Mesenchymal stem cell (in vitro differentiated cells and primary cell): ENCODE results near the gene IPCEF1.
"Not testable (repeated sequence)": the region's sequence is repeated elsewhere in the genome, so short reads cannot be mapped to it uniquely, and the experiment has no call there.

Source experiments
- DNase-seq: peaks from one replicate; pipeline ENCODE4 v3.0.0-alpha.2; 2013
- H2AFZ ChIP-seq: one replicate; pipeline ENCODE4 v1.6.1; 2013; ENCODE audit warnings: low read depth, mild to moderate bottlenecking, control low read depth, inconsistent platforms, low read length, moderate library complexity
- H2AK5ac ChIP-seq: 2 replicates; pipeline ENCODE4 v1.6.1; 2013; ENCODE audit warnings: low read length, moderate library complexity, mild to moderate bottlenecking, inconsistent platforms; ENCODE audit not compliant: severe bottlenecking
- H2BK120ac ChIP-seq: one replicate; pipeline ENCODE4 v1.6.1; 2013; ENCODE audit warnings: low read depth, mild to moderate bottlenecking, inconsistent platforms, low read length, moderate library complexity
- H2BK12ac ChIP-seq, 2 experiments: one replicate each; pipeline ENCODE4 v1.6.1; 2013; ENCODE audit warnings: inconsistent platforms in 2 of 2, low read length in 2 of 2, mild to moderate bottlenecking in 2 of 2, moderate library complexity in 2 of 2, control low read depth in 1 of 2
- H2BK15ac ChIP-seq: one replicate; pipeline ENCODE4 v1.6.1; 2013; ENCODE audit warnings: mild to moderate bottlenecking, low read depth, inconsistent platforms; ENCODE audit not compliant: poor library complexity, severe bottlenecking
- H2BK5ac ChIP-seq: 2 replicates; pipeline ENCODE4 v1.6.1; 2013; ENCODE audit warnings: low read depth, mild to moderate bottlenecking, low read length, control low read depth, inconsistent platforms; ENCODE audit not compliant: poor library complexity, severe bottlenecking
- H3K14ac ChIP-seq, 2 experiments: one replicate each; pipeline ENCODE4 v1.6.1; 2013; ENCODE audit warnings: inconsistent platforms in 2 of 2, low read length in 2 of 2, control low read depth in 1 of 2, mild to moderate bottlenecking in 1 of 2, moderate library complexity in 1 of 2
- H3K18ac ChIP-seq, 2 experiments: one replicate each; pipeline ENCODE4 v1.6.1; 2013; ENCODE audit warnings: inconsistent platforms in 2 of 2, low read length in 2 of 2, control low read depth in 1 of 2, low read depth in 1 of 2, mild to moderate bottlenecking in 1 of 2
- H3K23ac ChIP-seq, 2 experiments: one replicate each; pipeline ENCODE4 v1.6.1; 2013; ENCODE audit warnings: inconsistent platforms in 2 of 2, low read length in 2 of 2, mild to moderate bottlenecking in 2 of 2, moderate library complexity in 2 of 2, control low read depth in 1 of 2
- H3K27ac ChIP-seq: 2 replicates; pipeline ENCODE4 v1.5.1; 2013; ENCODE audit warnings: mild to moderate bottlenecking, moderate library complexity, low read length, control low read depth, inconsistent platforms; ENCODE audit not compliant: poor library complexity, severe bottlenecking
- H3K27me3 ChIP-seq, 2 experiments: 2 replicates each; pipeline versions ENCODE4 v1.6.1 to v1.7.0; 2013; ENCODE audit warnings: low read length in 2 of 2, mild to moderate bottlenecking in 2 of 2, moderate library complexity in 2 of 2, control low read depth in 1 of 2, inconsistent platforms in 1 of 2; ENCODE audit not compliant: control insufficient read depth in 1 of 2, insufficient read depth in 1 of 2
- H3K36me3 ChIP-seq, 2 experiments: 2 replicates each; pipeline versions ENCODE4 v1.6.1 to v1.7.0; 2013; ENCODE audit warnings: low read length in 2 of 2, control low read depth in 1 of 2, inconsistent platforms in 1 of 2, low read depth in 1 of 2, mild to moderate bottlenecking in 1 of 2; ENCODE audit not compliant: insufficient read depth in 2 of 2, control insufficient read depth in 1 of 2
- H3K4ac ChIP-seq, 2 experiments: one replicate each; pipeline ENCODE4 v1.6.1; 2013; ENCODE audit warnings: inconsistent platforms in 2 of 2, low read length in 2 of 2, mild to moderate bottlenecking in 2 of 2, moderate library complexity in 2 of 2, control low read depth in 1 of 2, low read depth in 1 of 2
- H3K4me1 ChIP-seq: 2 replicates; pipeline ENCODE4 v1.6.1; 2013; ENCODE audit warnings: low read depth, low read length, control low read depth; ENCODE audit not compliant: control insufficient read depth, insufficient read depth
- H3K4me2 ChIP-seq: 2 replicates; pipeline ENCODE4 v1.6.1; 2013; ENCODE audit warnings: low read length, mild to moderate bottlenecking, inconsistent platforms; ENCODE audit not compliant: poor library complexity, severe bottlenecking
- H3K4me3 ChIP-seq, 2 experiments: 2 replicates each; pipeline versions ENCODE4 v1.5.1 to v1.7.0; 2013; ENCODE audit warnings: low read length in 2 of 2, mild to moderate bottlenecking in 2 of 2, control low read depth in 1 of 2, low read depth in 1 of 2; ENCODE audit not compliant: insufficient read depth in 1 of 2
- H3K79me1 ChIP-seq: replicated peaks from 2 replicates; pipeline ENCODE4 v1.6.1; 2013; ENCODE audit warnings: mild to moderate bottlenecking, control low read depth, low read length, inconsistent platforms; ENCODE audit not compliant: poor library complexity, severe bottlenecking
- H3K9ac ChIP-seq: 2 replicates; pipeline ENCODE4 v1.7.0; 2013; ENCODE audit warnings: mild to moderate bottlenecking, low read length, moderate library complexity
- H3K9me3 ChIP-seq: 2 replicates; pipeline ENCODE4 v1.7.0; 2013; ENCODE audit warnings: mild to moderate bottlenecking, low read length; ENCODE audit not compliant: control insufficient read depth
- H4K8ac ChIP-seq: one replicate; pipeline ENCODE4 v1.6.1; 2013; ENCODE audit warnings: inconsistent platforms, mild to moderate bottlenecking, low read length, moderate library complexity
- H4K91ac ChIP-seq: one replicate; pipeline ENCODE4 v1.6.1; 2013; ENCODE audit warnings: mild to moderate bottlenecking, low read length, inconsistent platforms
- WGBS: methylation state at CpG from one replicate; pipeline ENCODE4 v1.1.7; 2013; ENCODE audit warnings: mixed read lengths; 5-methylcytosine and 5-hydroxymethylcytosine counted together

Gene IPCEF1

DNA sequence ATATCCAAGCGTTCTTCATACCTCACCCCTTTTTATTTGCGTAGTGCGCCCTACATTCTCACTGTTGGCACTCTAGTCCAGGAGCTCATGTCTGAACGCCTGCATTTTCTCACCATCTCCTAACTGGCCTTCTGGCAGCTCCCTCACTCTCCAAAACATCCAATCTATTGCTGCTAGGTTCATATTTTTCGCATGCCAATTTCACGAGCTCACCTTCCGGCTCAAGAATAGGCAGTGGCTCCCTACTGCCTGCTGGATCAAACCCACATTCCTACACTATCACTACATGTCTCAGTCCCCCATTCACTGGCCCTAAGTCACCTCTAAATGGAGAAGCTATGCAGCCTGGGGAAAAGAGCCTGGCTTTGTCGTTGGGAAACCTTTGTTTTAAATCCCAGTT lies 115.0 kb downstream of the IPCEF1 start:
- Histone ChIP-seq H3K14ac (no peak overlapping the region), H3K36me3 (no peaks in the 10 kb centered on the region), H2AK5ac (no peak overlapping the region), H2AFZ (no peak overlapping the region), H3K27me3 (no peaks in the 10 kb centered on the region), H3K27ac (no peak overlapping the region), H3K4ac (no peak overlapping the region), H3K79me1 (no peaks in the 10 kb centered on the region), H3K9ac (no peak overlapping the region), H3K4me1 (no peaks in the 10 kb centered on the region), H4K8ac (no peak overlapping the region), H2BK120ac (no peak overlapping the region), H2BK5ac (no peak overlapping the region), H3K4me3 (no peak overlapping the region), H2BK12ac (no peak overlapping the region), H3K4me2 (no peak overlapping the region), H3K23ac (no peak overlapping the region), H2BK15ac (no peak overlapping the region), H3K9me3 (no peaks in the 10 kb centered on the region), H4K91ac (no peak overlapping the region), H3K18ac (no peak overlapping the region)
- 96% methylated on average over 7 of the region's 8 CpGs for WGBS
- DNase-seq: no peak

GRCh38 chr6:154241061-154241460 lies 115.5 kb downstream of the IPCEF1 start:
- not testable (repeated sequence) for H3K14ac ChIP-seq, H3K18ac ChIP-seq, H3K36me3 ChIP-seq, H3K27me3 ChIP-seq, H3K23ac ChIP-seq, H4K91ac ChIP-seq, H3K79me1 ChIP-seq, H2BK120ac ChIP-seq, H3K9me3 ChIP-seq, H2BK5ac ChIP-seq, H2AFZ ChIP-seq, H3K4me2 ChIP-seq, H2BK15ac ChIP-seq, H2BK12ac ChIP-seq, H2AK5ac ChIP-seq, H3K27ac ChIP-seq, H4K8ac ChIP-seq, H3K4me3 ChIP-seq, H3K9ac ChIP-seq, H3K4ac ChIP-seq, H3K4me1 ChIP-seq
- 89% methylated on average over 3 of the region's 11 CpGs for WGBS
- peak; percentile 37 for DNase-seq

DNA sequence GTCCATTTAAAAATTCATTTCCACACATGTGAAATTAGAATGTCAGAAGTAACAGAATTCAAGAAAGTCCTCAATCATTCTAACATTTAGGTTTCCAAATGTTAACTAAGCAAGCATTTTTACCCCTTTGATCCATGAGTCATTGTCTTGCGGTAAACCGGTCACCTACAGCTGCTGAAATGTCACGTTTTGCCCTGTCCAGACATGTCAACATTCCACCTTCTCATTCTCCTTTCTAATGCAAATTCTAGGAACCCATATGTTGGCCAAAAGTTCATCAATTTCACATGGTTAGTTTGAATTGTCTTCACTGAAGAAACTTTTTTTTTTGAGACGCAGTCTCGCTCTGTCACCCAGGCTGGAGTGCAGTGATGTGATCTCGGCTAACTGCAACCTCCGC lies 117.2 kb downstream of the IPCEF1 start:
- H3K4me3 ChIP-seq: no peak overlapping the region
- no peak overlapping the region for H2AK5ac ChIP-seq
- no peak overlapping the region for H2BK5ac ChIP-seq
- H3K9me3 ChIP-seq: no peaks in the 10 kb centered on the region
- no peak overlapping the region for H4K91ac ChIP-seq
- no peak overlapping the region for H3K14ac ChIP-seq
- no peak overlapping the region for H3K4me2 ChIP-seq
- H3K18ac ChIP-seq: no peak overlapping the region
- H3K36me3 ChIP-seq: no peaks in the 10 kb centered on the region
- H3K23ac ChIP-seq: no peak overlapping the region
- 80% methylated on average over 6 of the region's 7 CpGs for WGBS
- DNase-seq: no peak
- H3K79me1 ChIP-seq: no peaks in the 10 kb centered on the region
- no peaks in the 10 kb centered on the region for H3K27me3 ChIP-seq
- H3K4me1 ChIP-seq: no peaks in the 10 kb centered on the region
- no peak overlapping the region for H3K4ac ChIP-seq
- H2BK15ac ChIP-seq: no peak overlapping the region
- H3K27ac ChIP-seq: no peak overlapping the region
- H2BK120ac ChIP-seq: no peak overlapping the region
- H2AFZ ChIP-seq: no peak overlapping the region
- no peak overlapping the region for H3K9ac ChIP-seq
- H2BK12ac ChIP-seq: no peak overlapping the region
- no peak overlapping the region for H4K8ac ChIP-seq

GRCh38 chr6:154238831-154239230 lies 117.8 kb downstream of the IPCEF1 start:
- no peak overlapping the region for H2BK5ac ChIP-seq
- H3K4ac ChIP-seq: no peak overlapping the region
- no peak overlapping the region for H3K14ac ChIP-seq
- H3K4me2 ChIP-seq: no peak overlapping the region
- no peak overlapping the region for H3K27ac ChIP-seq
- H2BK120ac ChIP-seq: no peak overlapping the region
- H2AK5ac ChIP-seq: no peak overlapping the region
- H3K36me3 ChIP-seq: no peaks in the 10 kb centered on the region
- no peak for DNase-seq
- no peaks in the 10 kb centered on the region for H3K9me3 ChIP-seq
- H3K27me3 ChIP-seq: no peaks in the 10 kb centered on the region
- no peak overlapping the region for H3K23ac ChIP-seq
- H3K9ac ChIP-seq: no peak overlapping the region
- H2BK12ac ChIP-seq: no peak overlapping the region
- H3K4me1 ChIP-seq: no peaks in the 10 kb centered on the region
- no peak overlapping the region for H2AFZ ChIP-seq
- H4K91ac ChIP-seq: no peak overlapping the region
- 100% methylated on average over 1 of the region's 2 CpGs for WGBS
- H3K79me1 ChIP-seq: no peaks in the 10 kb centered on the region
- no peak overlapping the region for H3K4me3 ChIP-seq
- no peak overlapping the region for H3K18ac ChIP-seq
- no peak overlapping the region for H2BK15ac ChIP-seq
- H4K8ac ChIP-seq: no peak overlapping the region
